Mucosa of stomach (tissue), 1 donor: ENCODE data around the gene SLC23A2.

Experiments used
- H3K27me3 ChIP-seq: one replicate; pipeline ENCODE4 v1.7.0; 2013; ENCODE audit warnings: mild to moderate bottlenecking, low read length; ENCODE audit not compliant: control insufficient read depth, insufficient read depth
- H3K36me3 ChIP-seq: one replicate; pipeline ENCODE4 v1.7.0; 2013; ENCODE audit warnings: low read length; ENCODE audit not compliant: control insufficient read depth, insufficient read depth
- H3K4me1 ChIP-seq: one replicate; pipeline ENCODE4 v1.7.0; 2013; ENCODE audit warnings: mild to moderate bottlenecking, low read length; ENCODE audit not compliant: control insufficient read depth, insufficient read depth
- H3K4me3 ChIP-seq: one replicate; pipeline ENCODE4 v1.7.0; 2013; ENCODE audit warnings: low read length
- H3K9ac ChIP-seq: one replicate; pipeline ENCODE4 v1.7.0; 2013; ENCODE audit warnings: mild to moderate bottlenecking, low read length, moderate library complexity
- H3K9me3 ChIP-seq: one replicate; pipeline ENCODE4 v1.7.0; 2013; ENCODE audit warnings: mild to moderate bottlenecking, low read length, moderate library complexity; ENCODE audit not compliant: control insufficient read depth
- donor health status: Pancreatic carcinoma.

SLC23A2 gene

DNA sequence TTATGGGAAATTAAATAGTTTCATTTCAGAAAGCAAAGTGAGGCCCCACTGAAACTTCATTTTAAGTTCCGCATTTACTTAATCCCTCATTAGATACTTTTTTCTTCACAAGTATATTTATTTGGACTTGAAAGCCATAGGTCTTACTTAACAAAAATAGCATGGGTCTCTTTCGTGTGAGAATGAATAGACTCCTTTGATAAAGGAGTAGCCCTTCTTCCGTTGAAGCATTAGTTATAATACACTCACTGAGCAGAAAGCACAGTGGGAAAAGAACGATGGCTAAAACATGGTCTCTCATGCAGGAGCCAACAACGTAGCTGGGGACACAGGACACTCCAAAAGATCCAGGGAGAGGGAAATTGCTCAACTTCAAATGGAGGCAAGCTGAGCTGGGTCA, 130.4 kb downstream of the SLC23A2 start:
- no peaks in the 10 kb centered on the region for H3K9me3 ChIP-seq

DNA sequence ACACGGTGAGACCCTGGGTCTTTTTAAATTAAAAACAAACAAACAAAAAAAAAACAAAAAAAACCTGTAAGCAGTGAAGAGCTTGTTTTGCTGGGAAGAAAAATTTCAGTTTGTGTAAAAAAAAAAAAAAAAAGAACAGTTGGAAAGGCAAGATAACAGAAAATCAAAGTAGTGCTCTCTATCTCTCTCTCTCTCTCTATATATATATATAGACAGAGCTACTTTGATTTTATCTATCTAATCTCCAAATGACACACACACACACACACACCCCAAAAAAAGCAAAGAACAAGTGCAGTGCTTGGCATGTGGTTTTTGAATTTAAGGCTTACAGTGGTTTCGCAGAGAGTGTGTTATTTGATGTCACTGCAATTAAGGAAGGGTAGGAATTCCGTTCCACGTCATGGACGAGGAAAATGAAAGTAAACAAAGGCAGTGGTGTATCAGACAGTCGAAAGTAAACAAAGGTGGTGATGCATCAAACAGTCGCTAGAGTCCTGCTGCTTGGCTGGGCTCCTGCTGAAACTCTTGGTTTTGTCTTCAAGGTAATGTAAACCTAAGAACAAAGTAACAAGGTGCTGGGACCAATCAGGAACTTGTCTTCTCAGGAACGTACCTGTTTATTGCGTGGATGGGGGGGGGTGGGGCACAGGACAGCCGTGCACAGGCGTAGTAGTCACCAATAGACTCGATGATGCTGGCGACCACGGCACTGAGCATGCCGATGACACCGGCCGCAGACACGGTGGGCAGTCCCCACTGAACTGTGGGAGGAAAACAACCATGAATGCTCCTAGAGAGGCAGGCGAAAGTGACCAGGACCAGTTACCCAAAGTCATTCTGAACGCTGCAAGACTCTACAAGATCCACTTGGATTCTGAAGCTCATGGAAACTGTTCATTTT, 131.8 kb downstream of the SLC23A2 start:
- no peaks in the 10 kb centered on the region for H3K27me3 ChIP-seq
- no peaks in the 10 kb centered on the region for H3K9me3 ChIP-seq
- no peaks in the 10 kb centered on the region for H3K36me3 ChIP-seq
- peak overlapping the region; percentile 13 for H3K9ac ChIP-seq
- peaks cover 38% of the 10 kb centered on the region for H3K4me1 ChIP-seq
- H3K4me3 ChIP-seq: no peak overlapping the region

More for the DNA sequence above, 130.4 kb downstream of the SLC23A2 start:
- Histone ChIP-seq H3K4me1 (peaks cover 28% of the 10 kb centered on the region), H3K4me3 (no peak overlapping the region), H3K9ac (no peak overlapping the region), H3K36me3 (no peaks in the 10 kb centered on the region), H3K27me3 (no peaks in the 10 kb centered on the region)

DNA sequence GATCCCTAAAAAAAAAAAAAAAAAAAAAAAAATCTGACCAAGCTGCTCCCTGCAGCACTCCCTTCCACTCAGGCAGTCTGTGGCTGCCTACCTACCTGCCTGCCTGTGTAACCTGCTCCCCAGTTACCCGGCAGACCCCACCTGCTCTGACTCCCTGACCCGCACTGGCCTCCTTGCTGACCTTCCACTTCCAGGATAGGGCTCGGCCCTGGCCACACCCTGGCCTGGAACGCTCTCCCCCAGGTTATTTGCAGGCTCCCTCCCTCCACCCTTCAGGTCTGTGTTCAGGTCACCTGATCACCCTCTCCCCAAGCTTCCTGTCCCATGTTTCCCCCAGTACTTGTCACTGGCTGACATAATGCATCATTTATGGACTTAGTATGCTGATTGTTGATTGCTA, 134.3 kb downstream of the SLC23A2 start:
- Histone ChIP-seq H3K9me3 (no peaks in the 10 kb centered on the region), H3K9ac (no peak overlapping the region), H3K36me3 (no peaks in the 10 kb centered on the region), H3K27me3 (no peaks in the 10 kb centered on the region), H3K4me1 (peaks cover 48% of the 10 kb centered on the region), H3K4me3 (no peak overlapping the region)

DNA sequence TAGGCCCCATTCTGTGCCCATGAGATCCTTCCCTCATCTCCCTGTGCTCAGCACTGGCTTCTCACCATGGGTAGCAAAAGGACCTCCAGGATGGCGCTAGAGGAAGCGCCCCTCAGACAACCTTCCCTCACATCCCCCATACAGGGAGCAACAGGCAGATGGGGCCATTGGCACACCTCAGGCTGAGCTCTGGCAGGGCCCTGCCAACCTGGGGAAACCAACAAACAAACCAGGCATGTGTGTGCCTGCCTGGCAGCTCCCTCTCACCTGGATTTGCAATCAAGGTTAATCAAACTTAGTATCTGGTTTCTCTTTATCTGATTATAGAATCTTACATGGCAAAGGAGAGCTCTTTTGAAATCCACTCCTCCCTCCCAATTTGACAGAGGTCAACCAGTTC, 134.9 kb downstream of the SLC23A2 start:
- H3K27me3 ChIP-seq: no peaks in the 10 kb centered on the region
- no peak overlapping the region for H3K9ac ChIP-seq
- H3K4me3 ChIP-seq: no peak overlapping the region
- H3K4me1 ChIP-seq: peaks cover 48% of the 10 kb centered on the region
- no peaks in the 10 kb centered on the region for H3K36me3 ChIP-seq
- H3K9me3 ChIP-seq: no peaks in the 10 kb centered on the region

DNA sequence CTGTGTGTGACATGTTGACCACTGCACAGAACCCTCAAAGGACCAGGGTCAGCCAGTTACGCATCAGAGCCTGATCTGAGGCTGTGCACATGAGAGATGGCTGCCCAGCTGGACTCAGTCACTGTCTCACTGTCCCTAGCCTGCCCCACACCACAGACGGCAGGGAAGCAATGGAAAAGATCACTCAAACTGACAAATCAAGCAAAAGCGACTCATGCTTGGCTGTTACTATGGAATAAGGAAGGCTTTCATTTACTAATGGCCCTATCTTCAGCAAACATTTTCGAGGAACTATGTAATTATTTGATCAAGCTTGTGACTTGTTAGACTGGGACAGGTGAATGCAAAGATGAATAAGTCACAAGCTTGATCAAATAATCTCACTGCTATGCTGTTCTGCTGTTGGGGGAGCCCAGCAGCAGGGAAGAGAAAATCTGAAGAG, 137.0 kb downstream of the SLC23A2 start:
- H3K27me3 ChIP-seq: no peaks in the 10 kb centered on the region
- peaks cover 42% of the 10 kb centered on the region for H3K4me1 ChIP-seq
- no peak overlapping the region for H3K9ac ChIP-seq
- no peaks in the 10 kb centered on the region for H3K9me3 ChIP-seq
- no peak overlapping the region for H3K4me3 ChIP-seq
- no peaks in the 10 kb centered on the region for H3K36me3 ChIP-seq

DNA sequence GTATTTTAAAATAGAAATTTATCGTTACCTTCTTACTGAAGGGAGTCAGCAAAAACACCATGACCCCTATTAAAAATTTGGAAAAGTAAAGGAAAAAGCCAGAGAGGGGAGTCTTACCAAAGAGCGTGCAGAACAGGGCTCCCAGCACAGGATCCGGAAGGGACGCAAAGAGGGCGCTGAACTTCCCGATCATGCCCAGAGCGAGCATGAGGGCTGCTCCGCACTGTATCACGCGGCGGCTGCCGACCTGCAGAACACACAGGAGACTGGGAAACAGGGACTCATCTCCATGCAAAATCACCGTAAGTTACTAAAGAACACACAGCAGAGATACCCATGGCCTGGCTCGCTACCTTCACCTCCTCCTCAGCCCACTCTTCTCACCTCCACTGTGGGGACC, 138.6 kb downstream of the SLC23A2 start:
- no peaks in the 10 kb centered on the region for H3K9me3 ChIP-seq
- H3K36me3 ChIP-seq: no peaks in the 10 kb centered on the region
- no peak overlapping the region for H3K9ac ChIP-seq
- peaks cover 35% of the 10 kb centered on the region for H3K4me1 ChIP-seq
- no peak overlapping the region for H3K4me3 ChIP-seq
- no peaks in the 10 kb centered on the region for H3K27me3 ChIP-seq

DNA sequence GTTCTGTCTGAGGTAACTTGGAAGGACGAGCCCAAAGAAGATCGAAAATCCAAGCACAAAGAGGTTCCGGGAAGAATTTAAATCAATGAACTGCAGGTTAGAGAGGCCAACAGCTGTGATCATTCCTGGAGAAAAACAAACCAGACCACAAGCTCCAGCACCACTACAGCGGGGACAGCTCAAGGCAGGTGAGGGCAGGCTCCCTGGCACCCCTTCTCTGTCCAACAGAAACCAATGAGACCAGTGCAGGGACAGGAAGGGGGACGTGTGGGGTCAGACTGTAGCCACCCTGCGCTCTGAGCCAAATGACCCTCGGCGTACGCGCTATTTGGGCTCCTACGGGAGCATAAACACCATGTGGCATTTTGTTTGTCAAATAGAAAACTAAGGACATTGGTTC, 139.3 kb downstream of the SLC23A2 start:
- no peak overlapping the region for H3K4me3 ChIP-seq
- no peaks in the 10 kb centered on the region for H3K9me3 ChIP-seq
- H3K27me3 ChIP-seq: no peaks in the 10 kb centered on the region
- no peaks in the 10 kb centered on the region for H3K36me3 ChIP-seq
- H3K4me1 ChIP-seq: peaks cover 31% of the 10 kb centered on the region
- H3K9ac ChIP-seq: no peak overlapping the region

DNA sequence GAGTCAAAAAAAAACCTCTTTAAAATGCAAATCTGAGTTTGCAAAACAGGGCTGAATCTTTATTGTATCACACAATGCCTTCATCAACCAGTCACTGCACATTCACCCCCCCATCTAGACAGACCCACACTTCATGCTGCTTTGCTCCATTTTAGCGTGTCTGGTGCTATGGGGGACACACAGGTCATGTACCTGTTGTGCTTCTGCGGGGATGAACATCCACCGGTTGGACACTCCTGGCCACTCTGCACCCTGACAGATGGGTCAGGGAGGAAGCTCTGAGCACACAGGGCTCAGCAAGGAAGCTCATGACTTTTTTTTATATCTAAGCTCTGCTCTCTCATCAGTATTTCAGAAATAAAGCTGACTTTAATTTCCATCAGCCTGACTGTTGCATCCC, 143.3 kb downstream of the SLC23A2 start:
- Histone ChIP-seq H3K4me3 (no peak overlapping the region), H3K4me1 (no peaks in the 10 kb centered on the region), H3K36me3 (no peaks in the 10 kb centered on the region), H3K9ac (no peak overlapping the region), H3K27me3 (no peaks in the 10 kb centered on the region), H3K9me3 (no peaks in the 10 kb centered on the region)

DNA sequence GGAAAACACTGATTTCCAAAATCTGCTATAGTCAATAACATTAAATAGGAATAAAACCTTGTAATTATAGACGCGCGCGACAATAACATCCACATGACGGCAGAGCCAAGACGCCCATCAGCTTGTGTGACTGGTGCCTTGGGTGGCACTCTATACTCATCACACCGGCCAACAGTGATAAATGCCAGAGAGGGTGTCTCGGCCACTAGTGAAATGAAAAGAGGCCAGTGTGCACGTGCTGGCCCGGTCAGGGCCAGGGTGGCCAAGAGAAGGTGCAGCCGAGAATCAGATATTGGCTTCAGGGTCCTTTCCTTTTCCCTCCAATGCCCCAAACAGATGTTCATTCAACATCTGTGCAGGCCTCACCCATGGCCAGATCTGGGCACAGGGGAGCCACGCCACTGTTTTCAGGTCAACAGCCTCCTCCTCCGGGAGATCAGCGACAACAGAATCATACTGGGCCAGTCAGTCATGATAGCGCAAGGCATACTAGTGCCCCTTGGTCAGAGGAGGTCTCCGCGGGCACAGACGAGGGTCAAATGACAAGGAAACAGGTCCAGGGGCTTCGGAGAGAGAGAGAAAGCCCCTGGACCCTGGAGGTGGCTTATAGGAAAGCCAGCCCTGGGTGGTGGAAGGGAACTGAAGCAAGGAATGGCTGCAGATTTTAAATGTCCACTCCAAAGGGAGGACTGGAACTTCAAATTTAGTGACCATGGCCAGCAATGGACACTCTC, 145.1 kb downstream of the SLC23A2 start:
- H3K36me3 ChIP-seq: no peaks in the 10 kb centered on the region
- no peak overlapping the region for H3K9ac ChIP-seq
- no peaks in the 10 kb centered on the region for H3K27me3 ChIP-seq
- H3K9me3 ChIP-seq: no peaks in the 10 kb centered on the region
- H3K4me1 ChIP-seq: no peaks in the 10 kb centered on the region
- no peak overlapping the region for H3K4me3 ChIP-seq

DNA sequence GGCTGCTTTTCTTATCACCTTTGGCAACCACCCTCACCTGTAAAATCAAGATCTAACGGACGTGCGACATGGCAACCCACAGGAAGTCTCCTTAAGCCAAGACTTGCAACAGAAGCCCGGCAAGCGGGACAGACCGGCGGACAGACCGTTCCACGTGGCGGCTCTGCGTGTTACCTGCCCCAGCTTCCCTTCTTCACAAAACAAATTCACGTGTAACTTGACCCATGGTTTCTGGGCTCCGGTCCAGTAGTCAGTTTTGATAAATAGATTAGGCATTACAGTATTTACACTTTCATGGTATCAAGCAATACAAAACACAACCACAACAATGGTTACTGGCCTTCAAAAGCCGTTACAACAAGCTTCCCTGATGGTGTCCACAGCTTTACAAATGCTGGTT, 145.8 kb downstream of the SLC23A2 start:
- Histone ChIP-seq H3K9ac (no peak overlapping the region), H3K4me1 (no peaks in the 10 kb centered on the region), H3K4me3 (no peak overlapping the region), H3K27me3 (no peaks in the 10 kb centered on the region), H3K36me3 (no peaks in the 10 kb centered on the region), H3K9me3 (no peaks in the 10 kb centered on the region)

DNA sequence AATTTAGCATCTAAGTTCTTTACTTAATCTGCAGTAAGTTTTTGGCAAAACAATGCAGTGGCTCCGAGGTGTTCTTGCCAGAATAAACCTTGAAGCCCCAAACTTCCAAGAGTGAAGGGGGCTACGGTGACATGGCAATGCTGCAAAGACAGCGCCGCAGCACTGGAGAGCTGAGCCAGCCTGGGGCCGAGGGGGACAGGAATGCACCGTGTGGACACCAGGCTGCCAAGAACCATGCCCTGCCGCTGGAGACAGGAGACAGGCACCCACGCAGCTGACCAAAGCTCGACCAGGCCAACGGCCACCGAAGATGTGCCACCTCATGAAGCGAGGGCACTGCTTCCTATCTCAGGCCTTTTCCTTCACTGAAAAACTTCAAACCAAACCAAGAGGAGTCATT, 146.2 kb downstream of the SLC23A2 start:
- Histone ChIP-seq H3K36me3 (no peaks in the 10 kb centered on the region), H3K9ac (no peak overlapping the region), H3K9me3 (no peaks in the 10 kb centered on the region), H3K4me1 (no peaks in the 10 kb centered on the region), H3K4me3 (no peak overlapping the region), H3K27me3 (no peaks in the 10 kb centered on the region)

DNA sequence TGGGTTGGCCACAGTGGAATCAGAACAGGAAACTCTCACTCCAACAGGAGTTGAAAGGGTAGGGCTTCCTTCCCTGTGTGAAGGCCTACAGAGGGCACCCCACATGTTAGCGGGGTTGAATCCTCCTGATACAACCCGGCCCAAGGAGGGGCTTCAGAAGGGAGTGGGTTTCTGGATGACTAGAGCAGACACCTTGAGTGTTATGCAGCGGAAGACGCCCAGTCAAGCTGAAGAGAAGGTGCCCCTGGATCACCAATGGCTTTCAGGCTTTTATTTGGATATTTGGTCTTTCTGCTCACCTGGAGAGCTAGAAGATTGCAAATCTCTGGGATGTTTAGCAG, 146.8 kb downstream of the SLC23A2 start:
- no peaks in the 10 kb centered on the region for H3K9me3 ChIP-seq
- H3K36me3 ChIP-seq: no peaks in the 10 kb centered on the region
- H3K4me1 ChIP-seq: no peaks in the 10 kb centered on the region
- H3K9ac ChIP-seq: no peak overlapping the region
- H3K4me3 ChIP-seq: no peak overlapping the region
- H3K27me3 ChIP-seq: no peaks in the 10 kb centered on the region
